Activated CD4-positive, CD25-positive, alpha-beta regulatory T cell treated with anti-CD3 and anti-CD28 coated beads, Interleukin-2, amount 50 U/mL, for 16 hours (primary cell): Measurements from ENCODE around the gene RAET1L.
"Not testable (repeated sequence)": the region's sequence is repeated elsewhere in the genome, so short reads cannot be mapped to it uniquely, and the experiment has no call there.

Experiments used
- DNase-seq: peaks from one replicate; pipeline ENCODE4 v3.0.0-alpha.2; 2020; ENCODE audit warnings: low read depth, low spot score

RAET1L gene

GRCh38 chr6:149991838-149992237, 33.5 kb downstream of the RAET1L start:
- no peak for DNase-seq

- not testable (repeated sequence) for DNase-seq
These were observed 33.9 kb downstream of the RAET1L start for GRCh38 chr6:149991472-149991795.

- no peak for DNase-seq
These were observed 34.5 kb downstream of the RAET1L start for GRCh38 chr6:149990661-149991471.

GRCh38 chr6:149990212-149990660, 35.1 kb downstream of the RAET1L start:
- no peak for DNase-seq

GRCh38 chr6:149988550-149989346, 36.6 kb downstream of the RAET1L start:
- no peak for DNase-seq

GRCh38 chr6:149987602-149988107, 37.7 kb downstream of the RAET1L start:
- DNase-seq, result no peak

GRCh38 chr6:149985481-149985937, 39.8 kb downstream of the RAET1L start:
- no peak for DNase-seq

- no peak for DNase-seq
These were observed 40.6 kb downstream of the RAET1L start for GRCh38 chr6:149984773-149985172.

GRCh38 chr6:149983145-149983544, 42.2 kb downstream of the RAET1L start:
- no peak for DNase-seq

GRCh38 chr6:149979293-149979692, 46.0 kb downstream of the RAET1L start:
- DNase-seq, result no peak

- DNase-seq, result no peak
These were observed 46.7 kb downstream of the RAET1L start for GRCh38 chr6:149978610-149979009.

- DNase-seq, result no peak
These were observed 48.1 kb downstream of the RAET1L start for GRCh38 chr6:149977221-149977620.

- DNase-seq, result no peak
These were observed 49.9 kb downstream of the RAET1L start for GRCh38 chr6:149975400-149975799.

- no peak for DNase-seq
These were observed 50.5 kb downstream of the RAET1L start for GRCh38 chr6:149974825-149975224.

- DNase-seq, result not testable (repeated sequence)
These were observed 50.9 kb downstream of the RAET1L start for GRCh38 chr6:149974394-149974793.

- DNase-seq, result no peak
These were observed 55.7 kb downstream of the RAET1L start for GRCh38 chr6:149969635-149970034.

- DNase-seq, result not testable (repeated sequence)
These were observed 56.4 kb downstream of the RAET1L start for GRCh38 chr6:149968909-149969308.
